Measurements from ENCODE around the gene DIDO1. TPM values are rescaled to one million over a fixed set of nuclear protein-coding genes. Genes with fewer than 3 reads are reported as not detected.

Gene DIDO1
- total and polyA plus RNA-seq, 9 of the 15 experiments (the other 6 are each of a cell fraction or from before 2014, with no cell fraction given) = 4.4 to 46.8 (median 31.2) TPM

GRCh38 chr20:62962221-62962879 is 36.0 kb upstream of the DIDO1 start (continued):
- no peak for TF ChIP-seq SPI1 (IDR thresholded peaks at IDR 0.05; ENCODE audit: borderline replicate concordance, low read depth, low read length)
- no peak for TF ChIP-seq MBD1 (CRISPR knock-in tag; IDR thresholded peaks at IDR 0.05)
- no peak for TF ChIP-seq ZBTB1 (CRISPR knock-in tag; IDR thresholded peaks at IDR 0.05; ENCODE audit: borderline replicate concordance, low read depth)
- no peak for TF ChIP-seq ID3 (CRISPR knock-in tag; IDR thresholded peaks at IDR 0.05)
- TF ChIP-seq ID3 (tag; IDR thresholded peaks at IDR 0.05) = no peak
- TF ChIP-seq RAD21 (CRISPR knock-in tag; conservative IDR thresholded peaks at IDR 0.05 in 1 of 2, IDR thresholded peaks at IDR 0.05 in 1 of 2) = no peak
- no peak for TF ChIP-seq SIN3B (IDR thresholded peaks at IDR 0.05; ENCODE audit: low read depth)

- Histone ChIP-seq H2AFZ (ENCODE audit: low read depth, low read length) (no peak overlapping the region), H3K36me3 (ENCODE audit: control insufficient read depth, insufficient read depth, low read length) (no peaks in the 10 kb centered on the region), H3K27me3 (ENCODE audit: control insufficient read depth in 2 of 2, insufficient read depth in 2 of 2, low read length in 2 of 2) (peaks cover 63 to 93% of the 10 kb centered on the region in 2 experiments), H3K9me1 (ENCODE audit: control insufficient read depth, insufficient read depth, low read length) (no peaks in the 10 kb centered on the region), H3K9me3 (replicated peaks; ENCODE audit: control insufficient read depth, insufficient read depth, low read depth, low read length) (no peaks in the 10 kb centered on the region), H3K27ac (ENCODE audit: extremely low read depth, low read depth, low read length) (no peak overlapping the region), H3K4me1 (replicated peaks in 1 of 2; ENCODE audit: control insufficient read depth in 2 of 2, insufficient read depth in 2 of 2, low read length in 2 of 2) (peaks cover 0 to 55% of the 10 kb centered on the region in 2 experiments; a peak in 2 of 5 replicates), H3K4me3 (no peak overlapping the region), H3K79me2 (ENCODE audit: control insufficient read depth, insufficient read depth, low read length) (no peaks in the 10 kb centered on the region), H3K9ac (ENCODE audit: insufficient read depth in 1 of 2, low read depth in 2 of 2, low read length in 2 of 2) (no peak overlapping the region), H3K4me2 (ENCODE audit: insufficient read depth, low read length) (no peak overlapping the region), H4K20me1 (replicated peaks; ENCODE audit: control insufficient read depth, insufficient read depth, low read length) (peaks cover 16% of the 10 kb centered on the region)
- intact Hi-C loops (cut with micrococcal nuclease) = no loop called here
- no peak for DNase-seq (ENCODE audit: extremely low read depth in 1 of 4, low spot score in 3 of 4)
- BruUV-seq (replicated peaks) = no TSS peak
- no peak for FAIRE-seq
- TF ChIP-seq TBP (optimal IDR thresholded peaks at IDR 0.05; ENCODE audit: low read depth, low read length) (no peak), ZNF23 (CRISPR knock-in tag; IDR thresholded peaks at IDR 0.05) (no peak), PCBP1 (IDR thresholded peaks at IDR 0.05; ENCODE audit: low read depth, low read length, poor library complexity, severe bottlenecking) (no peak), ZFX (CRISPR knock-in tag; IDR thresholded peaks at IDR 0.05) (0 out of 2 replicates have a peak, but pooled peaks have one; percentile 2), PHF21A (IDR thresholded peaks at IDR 0.05; ENCODE audit: borderline replicate concordance, low read depth) (no peak), ZNF696 (CRISPR knock-in tag; conservative IDR thresholded peaks at IDR 0.05) (no peak)
- no peak for ATAC-seq
- POLR2A ChIA-PET = interaction anchor here (0.7 kb wide), 1 partner anchor 9 kb away, joined by 3 read pairs; no protein-coding TSS in a partner anchor
- WGBS (ENCODE audit: insufficient coverage, low coverage, missing lambda C conversion rate) = 22% methylated on average over 8 of the region's 8 CpGs
- in situ Hi-C loops (cut with MboI) = no loop called here
- CTCF ChIA-PET (ENCODE audit: low intra/inter-chr PET ratio) = no interaction called here
Measured at GRCh38 chr20:62961799-62962198, 35.5 kb upstream of the DIDO1 start.

Measured in K562 (cell line).